Hepatocyte (in vitro differentiated cells): ENCODE results near the gene PTGER3. TPM values are rescaled to one million over a fixed set of nuclear protein-coding genes. Genes with fewer than 3 reads are reported as not detected.
"Not testable (repeated sequence)": the region's sequence is repeated elsewhere in the genome, so short reads cannot be mapped to it uniquely, and the experiment has no call there.

ENCODE experiments used
- DNase-seq: peaks from one replicate; pipeline ENCODE4 v3.0.0-alpha.2; 2016; ENCODE audit warnings: low spot score
- H2AFZ ChIP-seq: fragments of 200-600 bp; sonication (generic); 2 replicates; pipeline ENCODE4 v1.6.0; 2016; ENCODE audit warnings: antibody characterized with exemption, mild to moderate bottlenecking
- H3K27ac ChIP-seq: fragments of 200-600 bp; sonication (generic); 2 replicates; pipeline ENCODE4 v1.5.1; 2016; ENCODE audit warnings: mild to moderate bottlenecking
- H3K27me3 ChIP-seq: fragments of 200-600 bp; sonication (generic); 2 replicates; pipeline ENCODE4 v1.6.1; 2016
- H3K36me3 ChIP-seq: fragments of 200-600 bp; sonication (generic); replicated peaks from 2 replicates; pipeline ENCODE4 v1.5.1; 2016; ENCODE audit warnings: low read depth; ENCODE audit not compliant: insufficient read depth
- H3K4me1 ChIP-seq: fragments of 200-600 bp; sonication (generic); 2 replicates; pipeline ENCODE4 v1.5.1; 2016; ENCODE audit warnings: mild to moderate bottlenecking, moderate library complexity; ENCODE audit not compliant: insufficient read depth
- H3K4me2 ChIP-seq: fragments of 200-600 bp; sonication (generic); 2 replicates; pipeline ENCODE4 v1.6.0; 2016
- H3K4me3 ChIP-seq: fragments of 200-600 bp; sonication (generic); 2 replicates; pipeline ENCODE4 v1.5.1; 2016; ENCODE audit warnings: mild to moderate bottlenecking
- H3K79me2 ChIP-seq: fragments of 200-600 bp; sonication (generic); 2 replicates; pipeline ENCODE4 v1.6.0; 2017; ENCODE audit warnings: mild to moderate bottlenecking
- H3K9me2 ChIP-seq: fragments of 200-600 bp; sonication (generic); replicated peaks from 2 replicates; pipeline ENCODE4 v1.6.0; 2017; ENCODE audit warnings: mild to moderate bottlenecking; ENCODE audit not compliant: insufficient read depth
- H3K9me3 ChIP-seq: fragments of 200-600 bp; sonication (generic); 2 replicates; pipeline ENCODE4 v1.5.1; 2016; ENCODE audit warnings: low read depth, mild to moderate bottlenecking
- H4K20me1 ChIP-seq: fragments of 200-600 bp; sonication (generic); 2 replicates; pipeline ENCODE4 v1.6.0; 2016; ENCODE audit warnings: mild to moderate bottlenecking; ENCODE audit not compliant: insufficient read depth, poor library complexity, severe bottlenecking
- CTCF ChIP-seq: fragments of 200-600 bp; sonication (generic); IDR thresholded peaks from 2 replicates; pipeline ENCODE4 v1.5.1; 2016; ENCODE audit warnings: antibody characterized with exemption, mild to moderate bottlenecking; ENCODE audit not compliant: poor library complexity
- EZH2 ChIP-seq: fragments of 200-600 bp; sonication (generic); IDR thresholded peaks from 2 replicates; pipeline ENCODE4 v1.6.1; 2016; ENCODE audit warnings: antibody characterized with exemption, mild to moderate bottlenecking, borderline replicate concordance
- EZH2phosphoT487 ChIP-seq: fragments of 200-600 bp; sonication (generic); IDR thresholded peaks from one replicate; pipeline ENCODE4 v1.6.1; 2018; ENCODE audit warnings: antibody characterized with exemption, mild to moderate bottlenecking, low read depth, moderate library complexity; ENCODE audit not compliant: unreplicated experiment, severe bottlenecking
- WGBS: methylation state at CpG from one replicate; pipeline ENCODE4 v1.1.6; 2016; ENCODE audit warnings: low lambda C conversion rate; ENCODE audit errors: missing lambda C conversion rate; 5-methylcytosine and 5-hydroxymethylcytosine counted together
- polyA plus RNA-seq: library from polyadenylated mRNA; unstranded; fragments of >200 nt; fragmentation: Nextera tagmentation; extraction: Ambion mirVana; gene quantifications from 2 replicates; pipeline ENCODE4 v1.2.1, GENCODE V29; 2016
- total RNA-seq: library from RNA; depleted of rRNA; stranded (reverse); fragments of >200 nt; gene quantifications from 2 replicates; pipeline ENCODE4 v1.2.3, GENCODE V29; 2014

The PTGER3 gene
- total and polyA plus RNA-seq, 2 experiments from 2014 or later: 1.0 to 1.4 TPM

GRCh38 chr1:70941563-70941962 is 106.1 kb downstream of the PTGER3 start:
- no peaks in the 10 kb centered on the region for H3K9me3 ChIP-seq
- TF ChIP-seq EZH2: no peak
- TF ChIP-seq EZH2phosphoT487: no peak
- WGBS: 91% methylated on average over 2 of the region's 2 CpGs
- H3K79me2 ChIP-seq: no peaks in the 10 kb centered on the region
- no peaks in the 10 kb centered on the region for H4K20me1 ChIP-seq
- no peaks in the 10 kb centered on the region for H3K4me1 ChIP-seq
- DNase-seq: no peak
- no peaks in the 10 kb centered on the region for H3K36me3 ChIP-seq
- no peaks in the 10 kb centered on the region for H3K9me2 ChIP-seq
- no peak overlapping the region for H3K4me3 ChIP-seq
- H3K27me3 ChIP-seq: no peaks in the 10 kb centered on the region
- no peak overlapping the region for H2AFZ ChIP-seq
- H3K27ac ChIP-seq: no peak overlapping the region
- no peak overlapping the region for H3K4me2 ChIP-seq

GRCh38 chr1:70940398-70940797 is 107.2 kb downstream of the PTGER3 start:
- H3K27me3 ChIP-seq, H3K4me2 ChIP-seq, DNase-seq, H2AFZ ChIP-seq, H3K79me2 ChIP-seq, H3K27ac ChIP-seq, H3K9me2 ChIP-seq, H3K4me1 ChIP-seq, H4K20me1 ChIP-seq, H3K36me3 ChIP-seq, H3K4me3 ChIP-seq, H3K9me3 ChIP-seq: not testable (repeated sequence)
- 61% methylated on average over 2 of the region's 2 CpGs for whole genome bisulfite sequencing

GRCh38 chr1:70934194-70934961 is 113.2 kb downstream of the PTGER3 start:
- Histone ChIP-seq H3K4me3 (no peak overlapping the region), H3K36me3 (no peaks in the 10 kb centered on the region), H3K79me2 (no peaks in the 10 kb centered on the region), H3K4me2 (no peak overlapping the region), H3K27ac (no peak overlapping the region), H3K27me3 (no peaks in the 10 kb centered on the region), H3K4me1 (no peaks in the 10 kb centered on the region), H3K9me2 (no peaks in the 10 kb centered on the region), H3K9me3 (no peaks in the 10 kb centered on the region), H4K20me1 (no peaks in the 10 kb centered on the region), H2AFZ (no peak overlapping the region)
- TF ChIP-seq EZH2 (no peak), EZH2phosphoT487 (no peak), CTCF (no peak)
- DNase-seq: no peak
- WGBS: 78% methylated on average over 5 of the region's 5 CpGs

- H3K4me2 ChIP-seq: no peak overlapping the region
- H3K9me2 ChIP-seq: no peaks in the 10 kb centered on the region
- 86% methylated on average over 1 of the region's 1 CpG for WGBS
- H3K9me3 ChIP-seq: no peaks in the 10 kb centered on the region
- H3K4me3 ChIP-seq: no peak overlapping the region
- H3K27me3 ChIP-seq: no peaks in the 10 kb centered on the region
- H2AFZ ChIP-seq: no peak overlapping the region
- no peaks in the 10 kb centered on the region for H4K20me1 ChIP-seq
- TF ChIP-seq CTCF: no peak
- no peak for TF ChIP-seq EZH2phosphoT487
- no peak for TF ChIP-seq EZH2
- no peak overlapping the region for H3K27ac ChIP-seq
- H3K79me2 ChIP-seq: no peaks in the 10 kb centered on the region
- DNase-seq: no peak
- no peaks in the 10 kb centered on the region for H3K4me1 ChIP-seq
- H3K36me3 ChIP-seq: no peaks in the 10 kb centered on the region
These were observed 117.6 kb downstream of the PTGER3 start for GRCh38 chr1:70930062-70930461.
